22Rv1 (cell line): Measurements from ENCODE around the gene CEP95.

ENCODE experiments used
- ZFX ChIP-seq: fragments of 450-650 bp; IDR thresholded peaks from 2 replicates; pipeline ENCODE4 v1.6.1; 2017; ENCODE audit warnings: antibody characterized with exemption, borderline replicate concordance
- TF ChIP-seq, protein P1 (sequence below): fragments of 450-650 bp; IDR thresholded peaks from 2 replicates; pipeline ENCODE4 v1.5.1; 2017; ENCODE audit warnings: mild to moderate bottlenecking

- TF ChIP-seq, protein P1, sequence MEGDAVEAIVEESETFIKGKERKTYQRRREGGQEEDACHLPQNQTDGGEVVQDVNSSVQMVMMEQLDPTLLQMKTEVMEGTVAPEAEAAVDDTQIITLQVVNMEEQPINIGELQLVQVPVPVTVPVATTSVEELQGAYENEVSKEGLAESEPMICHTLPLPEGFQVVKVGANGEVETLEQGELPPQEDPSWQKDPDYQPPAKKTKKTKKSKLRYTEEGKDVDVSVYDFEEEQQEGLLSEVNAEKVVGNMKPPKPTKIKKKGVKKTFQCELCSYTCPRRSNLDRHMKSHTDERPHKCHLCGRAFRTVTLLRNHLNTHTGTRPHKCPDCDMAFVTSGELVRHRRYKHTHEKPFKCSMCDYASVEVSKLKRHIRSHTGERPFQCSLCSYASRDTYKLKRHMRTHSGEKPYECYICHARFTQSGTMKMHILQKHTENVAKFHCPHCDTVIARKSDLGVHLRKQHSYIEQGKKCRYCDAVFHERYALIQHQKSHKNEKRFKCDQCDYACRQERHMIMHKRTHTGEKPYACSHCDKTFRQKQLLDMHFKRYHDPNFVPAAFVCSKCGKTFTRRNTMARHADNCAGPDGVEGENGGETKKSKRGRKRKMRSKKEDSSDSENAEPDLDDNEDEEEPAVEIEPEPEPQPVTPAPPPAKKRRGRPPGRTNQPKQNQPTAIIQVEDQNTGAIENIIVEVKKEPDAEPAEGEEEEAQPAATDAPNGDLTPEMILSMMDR = no peak
- TF ChIP-seq ZFX = no peak
Measured at GRCh38 chr17:64547319-64547718, 40.5 kb downstream of the CEP95 start.
